Hematopoietic multipotent progenitor cell treated with erythropoietin and hydrocortisone succinate and interleukin-3 and kit ligand, for 17 days (in vitro differentiated cells): ENCODE data around the gene ZNF408.
"Not testable (repeated sequence)": the region's sequence is repeated elsewhere in the genome, so short reads cannot be mapped to it uniquely, and the experiment has no call there.

Source experiments
- DNase-seq: peaks from one replicate; pipeline ENCODE4 v3.0.0-alpha.2; 2015; ENCODE audit warnings: low spot score

ZNF408 gene

GRCh38 chr11:46697723-46698122 is 3.1 kb upstream of the ZNF408 start:
- DNase-seq = no peak

- DNase-seq = no peak
Observed at GRCh38 chr11:46698597-46698996, 2.2 kb upstream of the ZNF408 start.

- no peak for DNase-seq
Observed at GRCh38 chr11:46701078-46701654, 335 bp downstream of the ZNF408 start.

- DNase-seq = no peak
Observed at GRCh38 chr11:46705070-46705688, 4.3 kb downstream of the ZNF408 start.

- no peak for DNase-seq
Observed at GRCh38 chr11:46706886-46707285, 6.1 kb downstream of the ZNF408 start.

GRCh38 chr11:46709351-46709750 is 8.5 kb downstream of the ZNF408 start:
- DNase-seq = not testable (repeated sequence)

GRCh38 chr11:46710821-46711269 is 10.0 kb downstream of the ZNF408 start:
- DNase-seq = no peak

- no peak for DNase-seq
Observed at GRCh38 chr11:46711303-46711702, 10.5 kb downstream of the ZNF408 start.

- no peak for DNase-seq
Observed at GRCh38 chr11:46712874-46713576, 12.2 kb downstream of the ZNF408 start.

- DNase-seq = not testable (repeated sequence)
Observed at GRCh38 chr11:46717825-46718154, 17.0 kb downstream of the ZNF408 start.

- DNase-seq = no peak
Observed at GRCh38 chr11:46718155-46719019, 17.6 kb downstream of the ZNF408 start.

- no peak for DNase-seq
Observed at GRCh38 chr11:46719048-46719542, 18.3 kb downstream of the ZNF408 start, which contains the start of gene F2. TSS of gene F2 (plus strand) at chr11:46719213. CDS start at chr11:46719236, 23 bp downstream.

- DNase-seq = no peak
Observed at GRCh38 chr11:46719543-46720218, 18.9 kb downstream of the ZNF408 start.

GRCh38 chr11:46721286-46721685 is 20.5 kb downstream of the ZNF408 start:
- DNase-seq = no peak

- DNase-seq = no peak
Observed at GRCh38 chr11:46722566-46723358, 21.9 kb downstream of the ZNF408 start.

- DNase-seq = no peak
Observed at GRCh38 chr11:46723359-46723680, 22.5 kb downstream of the ZNF408 start.

- no peak for DNase-seq
Observed at GRCh38 chr11:46724088-46724487, 23.3 kb downstream of the ZNF408 start.

GRCh38 chr11:46725338-46726205 is 24.7 kb downstream of the ZNF408 start:
- no peak for DNase-seq

- DNase-seq = no peak
Observed at GRCh38 chr11:46726206-46726862, 25.5 kb downstream of the ZNF408 start.
